GM19372 (cell line): ENCODE measurements around the gene VSNL1.

Experiments used
- ATAC-seq: cut with Tn5 transposase; IDR thresholded peaks from one replicate; pipeline ENCODE4 v1.9.1; 2021; ENCODE audit warnings: mild to moderate bottlenecking, low read depth, moderate library complexity; ENCODE audit not compliant: unreplicated experiment

The VSNL1 gene

DNA sequence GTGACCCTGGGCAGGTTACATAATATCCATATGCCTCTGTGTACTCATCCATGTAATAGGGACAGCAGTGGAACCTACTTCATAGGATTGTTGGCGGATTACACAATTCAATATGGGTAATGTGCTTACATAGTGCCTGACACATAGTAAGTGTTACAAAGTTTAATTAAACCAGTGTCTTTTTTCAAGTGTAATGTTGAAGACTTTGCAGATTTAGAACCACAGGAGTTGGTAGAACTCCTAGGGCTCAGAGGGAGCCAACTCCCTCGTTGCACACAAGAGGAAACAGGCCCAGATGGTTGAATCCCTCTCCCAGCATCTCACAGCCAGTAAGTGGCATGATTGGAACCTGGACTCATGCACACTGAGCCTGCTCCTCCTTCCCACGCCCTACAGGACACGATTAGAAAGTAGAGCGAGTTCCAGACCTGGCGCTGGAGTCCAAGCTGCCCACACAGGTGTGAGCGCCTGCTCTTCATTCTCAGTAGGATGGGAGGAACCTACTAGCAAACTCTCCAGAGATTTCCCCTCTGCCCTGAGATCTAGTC lies 97.8 kb downstream of the VSNL1 start:
- ATAC-seq = no peak

GRCh38 chr2:17640406-17640805 lies 99.9 kb downstream of the VSNL1 start:
- ATAC-seq = no peak

GRCh38 chr2:17643031-17643615 lies 102.6 kb downstream of the VSNL1 start:
- no peak for ATAC-seq

GRCh38 chr2:17644997-17645720 lies 104.7 kb downstream of the VSNL1 start:
- no peak for ATAC-seq

DNA sequence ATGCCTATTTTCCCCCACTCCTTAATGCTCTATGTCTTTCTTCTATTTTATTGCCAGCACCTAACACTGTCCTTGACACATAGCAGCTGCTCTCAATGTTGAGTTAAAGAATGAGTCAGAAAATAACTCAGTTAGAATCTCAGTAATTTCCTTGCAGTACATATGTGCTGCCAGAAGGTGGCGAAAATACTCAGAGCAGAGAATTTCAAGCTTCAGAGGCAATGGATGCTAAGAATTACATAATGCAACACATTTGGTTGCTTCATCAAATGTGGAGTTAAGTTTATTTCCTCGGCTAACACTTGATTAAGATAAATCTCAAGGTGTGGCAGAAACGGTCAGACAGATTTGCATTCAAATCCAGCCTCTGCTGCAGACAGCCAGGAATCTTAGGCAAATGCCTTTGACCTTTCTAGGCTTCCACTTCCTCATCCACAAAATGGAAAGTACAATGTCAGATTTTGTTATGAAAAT lies 105.6 kb downstream of the VSNL1 start:
- ATAC-seq = peak; percentile 84

GRCh38 chr2:17646838-17647701 lies 106.6 kb downstream of the VSNL1 start:
- no peak for ATAC-seq

- no peak for ATAC-seq
Observed at GRCh38 chr2:17648581-17648980, 108.1 kb downstream of the VSNL1 start.

GRCh38 chr2:17649026-17649425 lies 108.5 kb downstream of the VSNL1 start:
- no peak for ATAC-seq

DNA sequence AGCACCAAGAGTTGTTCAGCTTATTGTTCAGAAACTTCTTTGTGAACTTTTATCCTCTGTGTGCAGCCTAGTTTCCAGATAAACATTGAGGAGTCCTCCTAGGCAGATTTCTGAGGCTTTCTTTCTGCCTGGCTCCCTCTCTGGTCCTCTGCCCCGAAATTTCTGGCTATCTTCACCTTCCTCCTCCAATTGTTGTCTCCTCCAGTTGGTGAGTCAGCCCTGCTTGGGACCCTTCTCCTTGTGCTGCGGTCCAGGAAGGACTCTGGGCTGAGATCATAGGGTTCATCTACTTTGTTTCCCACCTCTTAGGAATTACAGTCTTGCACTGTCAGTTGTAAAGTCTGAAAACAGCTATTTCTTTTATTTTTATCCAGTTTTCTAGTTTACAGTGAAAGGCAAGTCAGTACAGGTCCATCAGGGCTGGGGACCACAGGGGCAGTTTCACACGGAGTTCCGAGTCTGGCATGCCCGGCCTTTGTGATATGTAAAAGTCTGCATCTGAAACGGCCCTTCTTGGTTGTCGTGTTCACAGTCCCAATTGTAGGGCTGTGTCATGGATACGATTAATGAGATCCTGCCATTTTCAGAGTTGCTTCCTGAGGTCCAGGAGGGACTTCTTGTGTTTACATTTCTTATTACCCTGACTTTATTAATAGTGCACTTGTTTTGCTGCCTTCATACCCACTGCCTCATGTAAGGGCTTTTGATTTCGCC lies 112.3 kb downstream of the VSNL1 start:
- ATAC-seq = no peak

- no peak for ATAC-seq
Observed at GRCh38 chr2:17657759-17658158, 117.3 kb downstream of the VSNL1 start.

- ATAC-seq = peak; percentile 45
Observed at GRCh38 chr2:17658251-17658843, 117.9 kb downstream of the VSNL1 start.

GRCh38 chr2:17660219-17660618 lies 119.7 kb downstream of the VSNL1 start:
- ATAC-seq = no peak

DNA sequence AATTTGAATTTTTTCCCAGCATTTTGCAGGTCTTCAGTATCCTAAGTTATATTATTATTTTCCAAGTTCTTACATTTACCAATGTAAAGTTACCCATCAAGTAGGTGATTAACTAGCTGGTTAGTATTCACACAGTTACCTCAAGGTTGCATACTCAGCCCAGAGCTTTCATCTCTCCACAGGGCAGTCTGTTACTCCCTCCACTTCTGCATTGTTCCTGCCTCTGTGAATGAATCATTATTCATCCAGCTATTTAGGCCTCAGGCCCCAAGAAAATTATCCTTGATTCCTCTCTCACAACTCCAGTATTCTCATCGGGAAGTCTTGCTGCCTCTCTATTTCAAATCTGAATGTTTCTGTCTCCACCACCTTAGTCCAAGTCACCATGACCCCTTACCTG lies 121.0 kb downstream of the VSNL1 start:
- ATAC-seq = no peak

DNA sequence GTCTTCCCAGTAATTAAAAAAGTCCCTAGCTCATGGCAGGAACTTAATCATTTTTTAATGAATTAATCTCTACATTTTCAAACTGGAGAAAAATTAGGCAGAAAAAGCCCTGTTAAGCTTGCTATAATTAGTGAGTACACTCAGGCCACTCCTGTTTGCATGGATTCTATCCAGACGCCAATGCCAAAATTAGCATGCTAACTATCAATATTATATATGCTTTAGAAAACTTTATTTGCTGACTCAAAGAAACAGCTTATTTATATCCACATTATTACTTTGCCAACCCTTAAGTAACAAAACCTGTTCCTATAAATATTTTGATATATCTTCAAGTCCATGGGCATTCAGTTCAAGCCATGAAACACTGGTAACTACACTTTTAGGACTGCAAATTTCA lies 122.2 kb downstream of the VSNL1 start:
- no peak for ATAC-seq

DNA sequence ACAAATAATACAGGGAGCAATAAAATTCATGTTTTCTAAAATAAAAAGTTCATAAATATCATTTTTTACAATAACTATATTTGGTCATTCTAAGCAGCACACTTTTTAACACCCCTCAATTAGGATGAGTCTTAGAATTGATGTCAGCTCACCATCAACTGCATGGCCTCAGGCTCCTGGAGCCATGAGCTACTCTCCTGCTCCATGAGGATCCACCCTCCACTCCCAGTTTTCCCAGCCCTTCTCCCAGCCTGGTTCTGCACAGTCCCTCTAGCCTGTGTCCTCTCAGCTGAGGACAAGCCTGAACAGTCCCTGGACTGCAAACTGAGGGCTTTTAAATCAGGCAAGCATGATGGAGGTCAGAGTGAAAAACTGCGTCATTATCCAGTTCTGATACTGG lies 124.0 kb downstream of the VSNL1 start:
- ATAC-seq = no peak

DNA sequence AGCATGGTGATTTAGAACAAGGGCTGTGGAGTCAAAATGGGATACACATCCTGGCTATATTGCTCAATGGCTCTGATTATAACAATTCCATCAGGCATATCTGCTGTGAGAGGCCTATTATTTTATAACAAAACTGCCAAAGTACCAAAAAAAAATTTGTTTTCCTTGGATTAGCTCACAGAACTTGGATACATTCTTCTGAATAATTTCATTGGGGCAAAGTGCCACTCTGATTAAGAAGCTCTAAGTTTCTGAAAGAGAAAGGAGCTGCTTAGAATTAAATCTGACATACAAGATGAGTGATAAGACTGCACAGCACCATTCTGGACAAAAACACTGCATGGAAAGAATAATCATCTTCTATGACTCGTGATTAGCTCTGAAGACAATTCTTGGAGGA lies 127.4 kb downstream of the VSNL1 start:
- ATAC-seq = no peak

GRCh38 chr2:17672583-17673317 lies 132.3 kb downstream of the VSNL1 start:
- ATAC-seq = no peak

DNA sequence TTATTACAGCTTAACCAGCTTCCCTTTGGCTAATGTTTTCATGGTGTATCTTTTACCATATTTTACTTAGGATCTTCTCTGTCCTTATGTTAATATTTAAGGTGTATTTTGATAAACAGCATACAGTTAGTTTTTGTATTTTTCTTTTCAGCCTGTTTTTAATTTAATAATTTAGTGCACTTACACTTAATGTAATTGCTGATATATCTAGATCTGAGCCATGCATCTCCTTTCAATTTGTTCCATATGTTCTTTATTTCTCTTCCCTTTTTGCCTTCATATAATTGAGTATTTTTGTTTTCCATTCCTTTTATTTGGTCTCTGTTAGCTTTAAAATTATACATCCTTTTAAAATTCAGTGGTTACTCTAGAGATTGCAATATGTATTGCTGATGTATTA lies 134.3 kb downstream of the VSNL1 start:
- ATAC-seq = no peak

GRCh38 chr2:17680119-17680518 lies 139.6 kb downstream of the VSNL1 start:
- no peak for ATAC-seq
